Measurements from ENCODE around the gene SPEM3.
A peak's percentile ranks its signal among the peaks of the same experiment; 100 is the strongest.

SPEM3 gene

GRCh38 chr17:7406235-7406825, 22.3 kb upstream of the SPEM3 start:
- ChIA-PET POLR2A (interaction anchor here (0.7 to 1.3 kb wide), 3 partner anchors 17 to 58 kb away, joined by 3 to 6 read pairs (median 3); partner anchors contain the start of gene SPEM2), CTCF (interaction anchor here (0.7 to 2.0 kb wide), 3 partner anchors 17 to 154 kb away, joined by 3 to 12 read pairs (median 3); partner anchors contain the start of gene TMEM102)
- no peak for TF ChIP-seq CTCF (IDR thresholded peaks at IDR 0.05; ENCODE audit: insufficient read depth, low read length, missing control alignments)
- H3K4me3 ChIP-seq (ENCODE audit: low read depth, low read length), result peak overlapping the region; percentile 83
- no peak for DNase-seq (ENCODE audit: low read depth, low spot score)

- TF ChIP-seq CTCF (IDR thresholded peaks at IDR 0.05; ENCODE audit: insufficient read depth, low read length, missing control alignments), result no peak
- no peak for DNase-seq (ENCODE audit: low read depth, low spot score)
- peak overlapping the region; percentile 36; the same call in 1 of the 2 replicates for H3K4me3 ChIP-seq (ENCODE audit: low read depth, low read length)
- CTCF ChIA-PET, result interaction anchor here (1.0 to 2.0 kb wide), 3 partner anchors 29 to 281 kb away, joined by 3 to 12 read pairs (median 3); partner anchors contain the start of genes TMEM102 and WRAP53
- POLR2A ChIA-PET, result interaction anchor here (0.6 to 1.3 kb wide), 2 partner anchors 17 to 48 kb away, joined by 3 read pairs; no protein-coding TSS in a partner anchor
Observed at GRCh38 chr17:7407082-7407481, 21.6 kb upstream of the SPEM3 start.

- H3K4me3 ChIP-seq (ENCODE audit: low read depth, low read length), result peak within 1 kb of the TSS; percentile 36
- CTCF ChIA-PET, result interaction anchor here (1.0 to 2.0 kb wide), 3 partner anchors 29 to 280 kb away, joined by 3 to 12 read pairs (median 3); partner anchors contain the start of genes TMEM102 and WRAP53
- DNase-seq (ENCODE audit: low read depth, low spot score), result no peak
- no peak for TF ChIP-seq CTCF (IDR thresholded peaks at IDR 0.05; ENCODE audit: insufficient read depth, low read length, missing control alignments)
- POLR2A ChIA-PET, result interaction anchor here (0.6 kb wide), 1 partner anchor 47 kb away, joined by 3 read pairs; no protein-coding TSS in a partner anchor
Observed at GRCh38 chr17:7407485-7408251, 21.0 kb upstream of the SPEM3 start, which contains the start of gene NLGN2. NLGN2 (plus strand) TSS chr17:7407845; CDS start chr17:7408256, 411 bp downstream.

DNA sequence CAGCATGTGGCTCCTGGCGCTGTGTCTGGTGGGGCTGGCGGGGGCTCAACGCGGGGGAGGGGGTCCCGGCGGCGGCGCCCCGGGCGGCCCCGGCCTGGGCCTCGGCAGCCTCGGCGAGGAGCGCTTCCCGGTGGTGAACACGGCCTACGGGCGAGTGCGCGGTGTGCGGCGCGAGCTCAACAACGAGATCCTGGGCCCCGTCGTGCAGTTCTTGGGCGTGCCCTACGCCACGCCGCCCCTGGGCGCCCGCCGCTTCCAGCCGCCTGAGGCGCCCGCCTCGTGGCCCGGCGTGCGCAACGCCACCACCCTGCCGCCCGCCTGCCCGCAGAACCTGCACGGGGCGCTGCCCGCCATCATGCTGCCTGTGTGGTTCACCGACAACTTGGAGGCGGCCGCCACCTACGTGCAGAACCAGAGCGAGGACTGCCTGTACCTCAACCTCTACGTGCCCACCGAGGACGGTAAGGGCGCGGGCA, 20.4 kb upstream of the SPEM3 start:
- no peak for DNase-seq (ENCODE audit: low read depth, low spot score)
- CTCF ChIA-PET, result interaction anchor here (1.0 to 1.3 kb wide), 2 partner anchors 52 to 280 kb away, joined by 3 read pairs; partner anchors contain the start of gene WRAP53
- POLR2A ChIA-PET, result no interaction called here
- TF ChIP-seq CTCF (IDR thresholded peaks at IDR 0.05; ENCODE audit: insufficient read depth, low read length, missing control alignments), result no peak
- H3K4me3 ChIP-seq (ENCODE audit: low read depth, low read length), result no peak overlapping the region

GRCh38 chr17:7408863-7409262, 19.8 kb upstream of the SPEM3 start:
- H3K4me3 ChIP-seq (ENCODE audit: low read depth, low read length), result no peak overlapping the region
- TF ChIP-seq CTCF (IDR thresholded peaks at IDR 0.05; ENCODE audit: insufficient read depth, low read length, missing control alignments), result no peak
- no peak for DNase-seq (ENCODE audit: low read depth, low spot score)
- ChIA-PET POLR2A (no interaction called here), CTCF (no interaction called here)

GRCh38 chr17:7409716-7410115, 18.9 kb upstream of the SPEM3 start:
- CTCF ChIA-PET, result no interaction called here
- POLR2A ChIA-PET, result no interaction called here
- no peak for TF ChIP-seq CTCF (IDR thresholded peaks at IDR 0.05; ENCODE audit: insufficient read depth, low read length, missing control alignments)
- no peak for DNase-seq (ENCODE audit: low read depth, low spot score)
- no peak overlapping the region for H3K4me3 ChIP-seq (ENCODE audit: low read depth, low read length)
